GM18499 (cell line): ENCODE measurements around the gene TUB.

ENCODE experiments used
- ATAC-seq: cut with Tn5 transposase; IDR thresholded peaks from one replicate; pipeline ENCODE4 v1.9.1; 2021; ENCODE audit warnings: moderate number of reproducible peaks; ENCODE audit not compliant: insufficient read depth, unreplicated experiment

TUB gene

DNA sequence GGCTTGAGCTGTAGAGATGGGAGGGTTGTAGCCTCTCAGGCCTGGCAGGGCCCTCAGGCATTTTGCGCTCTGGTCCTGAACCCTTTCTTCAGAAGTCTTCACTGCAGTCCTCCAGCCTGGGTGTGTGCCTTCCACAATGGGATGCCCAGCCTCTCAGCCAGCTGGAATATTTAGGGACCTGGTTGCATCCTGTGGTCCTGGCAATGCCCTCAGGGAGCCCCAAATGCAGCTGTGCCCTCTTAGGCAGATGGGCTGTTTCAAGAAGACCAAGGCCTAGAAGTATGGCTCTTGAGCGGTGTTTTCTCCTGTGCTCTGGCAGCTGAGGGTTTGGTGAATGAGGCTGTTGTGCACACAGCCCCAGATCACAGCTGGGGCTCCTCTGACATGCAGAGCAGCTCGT lies 6.7 kb downstream of the TUB start:
- ATAC-seq, result no peak

DNA sequence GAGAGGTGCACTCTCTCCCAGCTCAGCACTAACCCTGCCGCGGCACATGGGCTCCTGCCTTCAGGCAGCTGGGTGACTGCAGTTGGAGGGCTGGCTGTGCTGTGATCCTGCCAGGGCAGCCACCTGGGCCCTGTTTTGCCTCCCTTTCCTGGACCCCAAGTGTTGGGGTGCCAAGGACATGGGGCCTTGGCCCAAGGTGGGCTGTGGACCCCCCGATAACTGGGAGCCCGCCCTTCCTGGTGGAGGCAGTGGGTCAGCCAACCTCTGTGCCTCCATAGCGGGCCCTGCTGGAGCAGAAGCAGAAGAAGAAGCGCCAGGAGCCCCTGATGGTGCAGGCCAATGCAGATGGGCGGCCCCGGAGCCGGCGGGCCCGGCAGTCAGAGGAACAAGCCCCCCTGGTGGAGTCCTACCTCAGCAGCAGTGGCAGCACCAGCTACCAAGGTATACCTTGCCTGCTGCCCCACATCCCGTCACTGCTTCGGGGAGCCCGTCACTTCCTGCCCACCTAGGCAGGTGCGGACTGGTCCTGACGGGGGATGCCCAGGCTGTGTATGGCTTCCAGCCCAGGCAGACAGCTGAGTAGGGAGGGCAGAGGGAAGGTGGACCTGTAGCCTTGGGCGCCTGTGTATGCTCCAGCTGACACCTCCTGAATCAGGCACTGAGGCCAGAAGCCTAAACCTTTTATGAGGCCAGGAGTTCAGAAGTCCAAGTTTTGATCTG lies 8.9 kb downstream of the TUB start:
- ATAC-seq, result no peak

DNA sequence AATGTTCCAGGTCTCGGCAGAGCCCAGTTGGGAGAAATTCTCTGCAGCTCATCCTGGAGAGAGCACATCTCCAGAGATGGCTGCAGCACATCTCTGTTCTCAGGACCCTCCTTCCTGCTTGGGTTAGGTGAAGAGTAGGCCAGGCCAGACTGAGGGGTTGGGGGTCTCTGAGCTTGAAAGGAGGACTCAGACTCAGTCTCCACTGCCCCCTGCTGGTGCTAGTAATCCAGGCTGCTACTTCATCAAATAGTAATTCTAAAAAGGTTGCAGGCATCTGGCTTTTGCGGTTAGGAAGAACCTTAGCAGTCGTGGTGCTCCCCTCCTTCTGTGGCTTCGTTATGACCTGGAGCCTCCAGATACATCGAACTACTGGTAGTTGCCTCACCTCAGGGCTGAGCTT lies 9.7 kb downstream of the TUB start:
- no peak for ATAC-seq

DNA sequence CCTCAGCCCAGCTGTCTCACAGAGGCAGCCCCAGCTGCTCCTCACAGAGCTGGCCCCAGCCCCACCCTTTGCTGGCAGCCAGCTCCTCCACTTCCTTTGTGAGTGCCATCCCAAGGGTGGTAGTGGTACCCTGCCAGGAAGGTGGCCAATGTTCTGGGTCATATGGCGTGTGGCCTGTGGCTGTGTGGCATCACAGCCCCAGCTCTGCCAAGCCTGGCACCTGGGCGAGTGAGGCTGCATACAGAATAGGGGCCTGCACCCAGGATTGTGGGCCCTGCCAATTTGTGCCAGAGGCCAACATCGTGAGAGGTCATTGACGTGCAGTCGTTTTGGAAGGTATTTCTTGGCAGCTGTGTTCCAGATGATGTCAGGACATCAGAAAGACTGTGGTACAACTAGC lies 10.7 kb downstream of the TUB start:
- ATAC-seq, result no peak

DNA sequence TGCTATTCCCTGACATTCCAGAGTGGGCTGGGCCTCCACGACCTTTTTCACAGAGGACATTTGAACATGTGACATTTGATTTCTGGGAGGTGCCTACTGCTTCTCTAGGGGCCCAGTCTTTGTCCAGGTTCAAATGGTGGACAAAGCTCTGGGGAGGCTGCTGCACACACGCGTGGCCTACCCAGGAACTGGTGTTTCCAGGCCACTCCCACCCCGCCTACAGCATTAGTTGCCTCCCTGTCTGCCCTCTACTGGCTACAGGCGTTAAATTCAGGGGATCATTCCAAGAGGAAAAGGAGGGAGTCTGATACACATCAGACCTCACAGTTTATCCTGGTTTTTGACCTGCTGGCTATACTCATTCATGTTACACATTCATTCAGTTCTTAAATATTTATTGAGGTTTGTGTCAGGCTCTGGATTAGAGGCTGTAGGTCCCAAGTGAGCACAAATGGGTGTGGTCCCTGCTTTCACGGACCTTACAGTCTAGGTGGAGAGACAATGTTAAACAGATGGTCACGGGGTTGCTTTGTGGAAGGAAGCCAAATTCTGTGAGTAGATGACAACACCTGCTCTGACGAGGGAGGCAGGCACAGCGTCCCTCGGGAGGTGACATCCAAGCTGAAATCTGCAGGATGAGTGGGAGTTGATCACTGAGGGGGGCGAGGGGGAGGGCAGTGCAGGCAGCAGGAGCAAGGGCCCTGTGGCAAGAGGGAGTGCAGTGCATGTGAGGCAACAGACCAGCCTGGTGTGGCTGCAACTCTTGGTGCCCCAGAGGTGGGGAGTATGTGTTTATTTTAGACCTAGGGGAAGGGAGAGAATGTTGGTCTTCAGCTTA lies 11.8 kb downstream of the TUB start:
- ATAC-seq, result no peak

DNA sequence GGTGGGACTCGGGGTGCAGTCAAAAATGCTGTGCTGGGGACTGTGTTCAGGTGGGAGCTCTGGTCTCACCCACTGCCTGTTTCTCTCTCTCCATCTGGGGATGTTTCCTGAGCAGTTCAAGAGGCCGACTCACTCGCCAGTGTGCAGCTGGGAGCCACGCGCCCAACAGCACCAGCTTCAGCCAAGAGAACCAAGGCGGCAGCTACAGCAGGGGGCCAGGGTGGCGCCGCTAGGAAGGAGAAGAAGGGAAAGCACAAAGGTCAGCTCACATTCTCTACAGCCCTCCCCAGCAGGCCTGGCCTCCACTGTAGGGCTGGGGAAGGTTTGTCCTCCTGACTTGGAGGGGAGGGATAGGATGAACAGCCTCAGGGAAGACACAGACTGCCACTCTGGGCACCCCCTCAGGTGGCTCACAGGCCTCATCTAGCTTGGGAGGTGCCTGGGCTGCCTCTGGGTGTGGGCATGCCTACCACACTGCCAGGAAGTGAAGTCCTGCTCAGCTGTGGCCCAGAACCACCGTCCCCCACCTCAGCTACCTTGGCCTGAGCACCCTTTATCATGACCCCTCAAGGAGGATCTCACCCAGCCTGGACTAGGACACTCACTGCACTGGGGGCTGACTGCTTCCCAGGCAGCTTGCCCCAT lies 13.0 kb downstream of the TUB start:
- no peak for ATAC-seq

DNA sequence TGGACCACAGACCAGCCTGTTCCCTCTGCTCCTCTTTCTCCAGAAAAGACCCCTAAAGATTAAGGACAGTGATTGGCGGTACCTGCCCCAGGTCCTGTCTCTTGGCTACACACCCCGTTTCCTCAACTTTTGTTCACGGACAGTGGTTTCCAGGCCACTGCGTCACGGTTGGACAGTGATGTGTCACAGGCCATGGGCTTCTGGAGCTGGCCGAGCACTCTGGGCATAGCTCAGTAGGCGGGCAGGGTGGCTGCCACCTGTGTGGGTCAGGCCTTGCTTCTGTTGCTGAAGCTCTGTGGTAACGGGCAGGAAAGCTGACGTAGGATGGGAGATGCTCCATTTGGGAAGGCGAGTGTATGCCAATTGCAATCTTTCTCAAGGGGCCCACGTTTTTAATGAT lies 13.6 kb downstream of the TUB start:
- ATAC-seq, result no peak

DNA sequence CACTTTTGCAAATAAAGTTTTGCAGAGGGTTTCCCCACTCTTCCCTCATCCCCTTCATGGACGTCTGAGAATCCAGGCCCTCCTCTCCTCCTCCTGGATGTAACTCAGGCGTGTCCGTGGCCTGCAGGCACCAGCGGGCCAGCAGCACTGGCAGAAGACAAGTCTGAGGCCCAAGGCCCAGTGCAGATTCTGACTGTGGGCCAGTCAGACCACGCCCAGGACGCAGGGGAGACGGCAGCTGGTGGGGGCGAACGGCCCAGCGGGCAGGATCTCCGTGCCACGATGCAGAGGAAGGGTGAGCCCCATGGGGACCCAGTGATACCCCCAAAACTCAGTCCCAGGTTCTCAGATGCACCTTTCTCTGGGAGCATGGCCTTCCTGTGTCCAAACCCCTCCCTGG lies 14.4 kb downstream of the TUB start:
- ATAC-seq, result no peak

DNA sequence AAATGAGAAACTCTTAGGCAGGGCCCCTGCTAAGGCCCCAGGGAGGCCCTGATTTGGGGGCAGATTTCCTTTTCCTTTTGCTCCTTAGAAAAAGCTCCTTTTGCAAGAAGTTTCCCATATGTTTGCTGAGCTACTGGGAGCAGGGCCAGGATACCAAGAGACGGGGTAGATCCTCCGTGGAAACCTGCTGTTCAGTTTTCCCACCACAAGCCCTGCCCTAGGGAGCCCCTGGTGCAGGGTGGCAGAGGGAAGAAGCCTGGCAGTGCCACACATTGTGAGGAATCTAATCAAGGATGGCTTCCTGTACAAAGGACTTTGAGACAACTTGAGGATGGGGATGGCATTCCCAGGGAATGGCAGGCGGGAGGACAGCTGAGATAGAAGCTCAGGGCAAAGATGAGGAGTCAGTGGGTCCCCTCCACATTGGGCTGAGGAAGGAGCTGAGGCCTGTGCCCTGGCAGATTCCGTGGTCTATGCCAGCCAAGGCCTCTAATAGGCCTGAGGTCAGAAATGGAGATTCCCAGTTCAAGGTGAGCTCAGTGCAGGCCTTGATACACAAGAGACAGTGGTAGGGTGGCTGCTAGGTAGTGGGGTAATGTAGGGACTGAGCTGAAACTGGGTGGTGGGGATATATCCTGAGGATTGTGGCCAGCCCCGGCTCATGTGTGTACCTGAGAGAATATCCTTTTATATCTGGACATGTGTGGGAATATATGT lies 15.0 kb downstream of the TUB start:
- ATAC-seq, result no peak

DNA sequence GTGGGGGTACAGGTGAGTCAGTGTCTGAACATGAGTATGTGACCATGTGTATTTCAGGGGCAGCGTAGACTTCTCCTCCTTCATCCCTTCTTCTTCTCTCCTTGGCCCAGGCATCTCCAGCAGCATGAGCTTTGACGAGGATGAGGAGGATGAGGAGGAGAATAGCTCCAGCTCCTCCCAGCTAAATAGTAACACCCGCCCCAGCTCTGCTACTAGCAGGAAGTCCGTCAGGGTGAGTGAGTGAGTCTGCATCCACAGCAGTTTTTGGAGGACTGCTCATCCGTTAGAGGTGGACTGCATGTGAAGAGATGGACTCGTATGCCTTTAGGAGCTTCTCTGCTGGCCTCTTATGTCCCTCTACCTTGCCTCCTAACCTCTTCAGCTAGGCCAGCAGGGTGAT lies 15.6 kb downstream of the TUB start:
- no peak for ATAC-seq

DNA sequence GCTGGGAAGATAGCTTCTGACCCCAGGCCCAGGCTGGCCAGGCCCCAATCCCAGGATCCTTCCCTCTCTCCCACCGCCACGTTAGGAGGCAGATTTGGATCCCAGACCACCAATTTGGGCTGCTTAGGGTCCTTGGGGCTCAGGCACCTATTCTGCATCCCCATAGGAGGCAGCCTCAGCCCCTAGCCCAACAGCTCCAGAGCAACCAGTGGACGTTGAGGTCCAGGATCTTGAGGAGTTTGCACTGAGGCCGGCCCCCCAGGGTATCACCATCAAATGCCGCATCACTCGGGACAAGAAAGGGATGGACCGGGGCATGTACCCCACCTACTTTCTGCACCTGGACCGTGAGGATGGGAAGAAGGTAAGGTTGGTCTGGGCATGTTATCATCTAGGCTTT lies 16.1 kb downstream of the TUB start:
- ATAC-seq, result no peak

DNA sequence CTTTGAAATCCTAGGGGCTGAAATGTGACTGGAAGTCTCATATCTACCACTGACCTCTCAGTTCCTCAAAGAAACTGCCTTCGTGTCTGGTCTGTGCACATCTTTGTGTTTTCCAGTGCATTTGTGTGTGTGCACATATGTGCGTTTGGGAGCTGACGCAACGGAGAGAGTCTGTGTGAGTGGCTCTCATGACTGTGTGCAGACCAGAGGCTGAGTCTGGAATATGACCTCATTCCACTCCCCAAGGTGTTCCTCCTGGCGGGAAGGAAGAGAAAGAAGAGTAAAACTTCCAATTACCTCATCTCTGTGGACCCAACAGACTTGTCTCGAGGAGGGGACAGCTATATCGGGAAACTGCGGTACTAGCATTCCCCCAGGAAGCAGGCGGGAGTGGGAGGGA lies 16.5 kb downstream of the TUB start:
- ATAC-seq, result no peak

DNA sequence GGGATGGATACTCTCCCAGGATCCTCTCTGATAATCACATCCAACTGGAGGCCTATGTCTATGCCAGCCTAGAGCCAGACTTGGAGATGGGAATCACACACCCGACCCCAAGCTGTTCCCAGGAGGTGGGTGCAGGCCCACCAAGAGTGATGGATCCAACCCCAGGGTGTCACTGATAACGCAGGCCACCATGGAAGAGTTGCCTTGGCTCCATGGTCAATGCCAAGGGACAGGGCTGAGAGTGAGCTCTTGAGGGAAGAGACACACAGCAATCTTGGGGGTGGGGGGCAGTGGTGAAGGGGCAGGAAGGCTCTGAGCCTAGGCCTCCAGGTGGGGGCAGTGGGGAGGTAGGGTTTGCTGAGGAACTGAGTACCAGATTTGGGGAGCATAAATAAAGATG lies 16.9 kb downstream of the TUB start:
- ATAC-seq, result no peak

DNA sequence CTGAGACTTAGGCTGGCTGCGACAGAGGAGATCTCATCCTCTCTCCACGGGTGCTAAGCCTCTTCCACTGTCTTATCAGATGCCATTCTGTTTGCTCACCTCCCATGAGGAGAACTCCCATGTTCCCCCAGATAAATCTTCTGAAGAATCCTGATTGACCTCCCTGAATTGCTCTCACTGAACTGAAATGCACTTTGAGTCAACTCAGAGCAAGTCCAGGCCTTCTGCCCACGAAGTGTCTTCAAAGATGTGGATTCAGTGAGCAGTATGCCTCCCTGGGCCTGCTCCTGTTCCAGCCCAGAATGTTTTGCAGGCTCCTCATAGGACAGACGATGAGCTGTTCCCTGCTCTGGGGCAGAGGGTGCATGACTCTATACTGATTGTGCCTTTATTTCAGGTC lies 17.4 kb downstream of the TUB start:
- no peak for ATAC-seq

DNA sequence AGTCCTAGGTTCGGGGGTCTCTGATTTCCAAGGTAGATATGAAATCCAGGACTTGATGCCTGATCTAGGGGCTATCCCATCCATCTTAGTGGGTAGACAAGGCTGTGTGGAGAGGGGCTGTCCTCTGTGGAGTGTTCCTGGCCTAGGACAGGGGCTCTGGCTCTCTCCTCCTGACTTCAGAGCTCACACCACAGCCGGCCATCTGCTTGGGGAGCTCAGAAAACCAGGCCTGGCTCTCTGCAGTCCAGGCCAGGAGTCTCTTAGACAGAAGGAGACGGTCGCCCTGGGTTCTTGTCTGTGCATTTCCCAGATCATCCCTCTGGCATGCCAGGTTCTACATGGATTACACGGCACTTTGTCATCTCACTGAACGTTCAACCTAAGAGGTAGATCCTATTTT lies 17.9 kb downstream of the TUB start:
- ATAC-seq, result no peak

DNA sequence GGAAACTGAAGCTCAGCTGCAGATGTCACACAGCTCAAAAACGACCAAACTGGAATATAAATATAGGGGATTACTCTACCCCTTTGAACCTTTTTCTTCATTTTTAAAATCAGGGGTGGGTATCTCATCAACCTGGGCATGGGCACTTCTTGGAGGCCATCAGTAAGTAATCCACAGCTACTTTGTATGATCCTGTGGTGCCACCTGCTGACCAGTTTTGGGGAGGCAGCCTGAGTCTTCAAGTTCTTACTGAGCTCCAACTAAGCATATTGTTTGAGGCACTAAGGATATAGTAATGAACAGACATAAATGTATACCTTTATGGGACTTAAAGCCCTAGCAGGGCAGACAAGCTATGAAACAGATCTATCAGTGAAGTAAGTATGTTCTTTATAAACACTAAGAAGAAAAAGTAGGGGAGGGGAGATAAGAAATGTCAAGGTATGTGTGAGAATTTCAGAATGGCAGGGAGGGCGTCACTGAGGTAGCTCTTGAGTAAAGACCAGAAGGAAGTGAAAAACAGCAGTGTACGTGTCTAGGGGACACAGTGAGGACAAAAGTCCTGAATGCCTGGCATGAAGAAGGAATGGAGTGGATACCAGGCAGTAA lies 18.4 kb downstream of the TUB start:
- no peak for ATAC-seq

DNA sequence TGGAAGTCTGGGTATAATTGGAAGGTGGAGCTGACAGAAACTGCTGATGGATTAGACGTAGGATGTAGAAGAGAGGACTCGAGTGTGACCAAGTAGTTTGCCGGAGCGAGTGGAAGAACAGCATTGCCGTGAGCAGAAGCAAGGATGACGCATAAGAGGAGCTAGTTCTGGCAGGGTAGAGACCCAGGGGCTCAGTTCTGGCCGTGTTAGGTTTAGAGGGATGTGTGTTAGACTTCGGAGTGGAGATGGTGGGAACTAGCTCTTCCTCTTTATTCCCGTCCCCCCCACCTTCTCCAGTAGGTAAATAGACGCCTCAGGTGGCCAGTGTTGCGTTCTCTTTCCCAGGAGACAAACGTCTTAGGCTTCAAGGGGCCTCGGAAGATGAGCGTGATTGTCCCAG lies 19.1 kb downstream of the TUB start:
- ATAC-seq, result no peak

DNA sequence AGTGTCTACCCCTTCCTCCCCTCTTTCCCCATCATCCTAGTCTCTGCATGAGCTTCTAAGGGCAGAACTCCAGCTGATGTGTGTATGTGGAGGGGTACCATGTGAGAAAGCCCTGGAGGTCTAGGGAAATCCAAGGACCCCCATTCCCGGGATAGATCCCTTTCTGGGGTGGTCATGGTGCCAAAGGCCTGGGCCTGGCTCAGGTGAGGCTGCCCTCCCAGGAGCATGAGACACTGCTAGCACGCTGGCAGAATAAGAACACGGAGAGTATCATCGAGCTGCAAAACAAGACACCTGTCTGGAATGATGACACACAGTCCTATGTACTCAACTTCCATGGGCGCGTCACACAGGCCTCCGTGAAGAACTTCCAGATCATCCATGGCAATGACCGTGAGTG lies 19.6 kb downstream of the TUB start:
- ATAC-seq, result no peak

DNA sequence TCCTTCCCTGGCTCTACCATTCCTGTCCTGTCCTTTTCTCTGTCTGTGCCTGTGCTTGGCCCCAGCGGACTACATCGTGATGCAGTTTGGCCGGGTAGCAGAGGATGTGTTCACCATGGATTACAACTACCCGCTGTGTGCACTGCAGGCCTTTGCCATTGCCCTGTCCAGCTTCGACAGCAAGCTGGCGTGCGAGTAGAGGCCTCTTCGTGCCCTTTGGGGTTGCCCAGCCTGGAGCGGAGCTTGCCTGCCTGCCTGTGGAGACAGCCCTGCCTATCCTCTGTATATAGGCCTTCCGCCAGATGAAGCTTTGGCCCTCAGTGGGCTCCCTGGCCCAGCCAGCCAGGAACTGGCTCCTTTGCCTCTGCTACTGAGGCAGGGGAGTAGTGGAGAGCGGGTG lies 20.4 kb downstream of the TUB start:
- ATAC-seq, result no peak

DNA sequence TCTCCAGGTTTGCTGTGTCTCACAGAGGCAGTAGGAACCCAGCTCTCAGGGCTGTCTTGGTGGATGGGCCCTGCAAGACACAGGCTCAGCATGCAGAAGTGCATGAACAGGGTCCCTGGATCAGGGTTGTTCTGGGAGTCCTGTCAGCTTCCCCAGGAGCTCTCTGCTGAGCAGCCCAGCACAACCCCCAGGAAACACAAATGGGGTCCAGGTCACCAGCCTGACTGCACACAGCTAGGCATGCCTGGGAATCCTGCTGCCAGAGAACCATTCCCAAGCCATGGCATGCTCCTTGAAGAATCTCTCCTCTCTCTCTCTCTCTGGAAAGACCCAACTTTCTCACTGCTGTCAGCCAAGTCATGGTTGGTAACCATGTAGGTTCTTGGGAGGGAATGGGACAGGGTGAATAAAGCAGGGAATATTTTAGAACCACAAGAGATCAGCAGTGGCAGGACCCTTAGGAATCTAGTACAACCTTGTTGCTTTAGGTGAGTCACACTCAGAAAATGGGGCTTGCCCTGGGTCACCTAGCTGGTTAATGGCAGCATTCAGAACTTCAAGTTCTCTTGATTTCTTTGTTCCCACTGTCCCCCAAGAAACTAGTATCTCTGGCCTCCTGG lies 21.4 kb downstream of the TUB start:
- no peak for ATAC-seq
